OCI-LY7 (cell line): Measurements from ENCODE around the gene TCHH. TPM values are rescaled to one million over a fixed set of nuclear protein-coding genes. Genes with fewer than 3 reads are reported as not detected.

Experiments
- BruUV-seq: library from RNA; stranded (reverse); fragments of 400-500 nt; replicated peaks from 2 replicates; lab custom pipeline; 2021; lab: Mats Ljungman, UMichigan
- CTCF ChIA-PET: fragments of 300-600 bp; sonication (Branson Sonifier 250); formaldehyde crosslinking; loops from one replicate; lab custom pipeline; 2022; ENCODE audit warnings: antibody characterized with exemption; ENCODE audit not compliant: unreplicated experiment; lab: Charles Lee
- POLR2A ChIA-PET: fragments of 300-600 bp; sonication (Branson Sonifier 250); formaldehyde crosslinking; loops from one replicate; lab custom pipeline; 2022; ENCODE audit warnings: antibody characterized with exemption; lab: Charles Lee
- DNase-seq: peaks from one replicate; pipeline ENCODE4 v3.0.0-alpha.2; 2015; ENCODE audit warnings: low spot score
- H2AFZ ChIP-seq: fragments of 200-600 bp; sonication (generic), shearing (Covaris generic); 2 replicates; pipeline ENCODE4 v1.6.1; 2014; ENCODE audit warnings: mild to moderate bottlenecking, antibody characterized with exemption, low read length, moderate library complexity
- H3K27ac ChIP-seq: fragments of 200-600 bp; sonication (generic); 2 replicates; pipeline ENCODE4 v1.5.1; 2014; ENCODE audit warnings: mixed run types, low read depth, mild to moderate bottlenecking, moderate library complexity, low read length, inconsistent platforms; ENCODE audit not compliant: poor library complexity, severe bottlenecking
- H3K36me3 ChIP-seq: fragments of 200-600 bp; sonication (generic); 2 replicates; pipeline ENCODE4 v1.6.1; 2014; ENCODE audit warnings: mild to moderate bottlenecking, antibody characterized with exemption, low read length, moderate library complexity, mixed read lengths; ENCODE audit not compliant: insufficient read depth
- H3K4me1 ChIP-seq: fragments of 200-600 bp; sonication (generic); 2 replicates; pipeline ENCODE4 v1.5.1; 2014; ENCODE audit warnings: mild to moderate bottlenecking, low read length; ENCODE audit not compliant: insufficient read depth, poor library complexity, severe bottlenecking
- H3K4me2 ChIP-seq: fragments of 200-600 bp; sonication (generic); 2 replicates; pipeline ENCODE4 v1.6.1; 2014; ENCODE audit warnings: mild to moderate bottlenecking, low read length
- H3K4me3 ChIP-seq: fragments of 200-600 bp; sonication (generic); 2 replicates; pipeline ENCODE4 v1.5.1; 2014; ENCODE audit warnings: mild to moderate bottlenecking, low read depth, low read length; ENCODE audit not compliant: poor library complexity, severe bottlenecking
- H3K79me2 ChIP-seq: fragments of 200-600 bp; sonication (generic); 2 replicates; pipeline ENCODE4 v1.6.1; 2016; ENCODE audit warnings: low read depth, mild to moderate bottlenecking, low read length, moderate library complexity, mixed read lengths; ENCODE audit not compliant: insufficient read depth
- H3K9me2 ChIP-seq: fragments of 200-600 bp; sonication (generic); 2 replicates; pipeline ENCODE4 v1.6.1; 2016; ENCODE audit warnings: mild to moderate bottlenecking, low read length, mixed read lengths; ENCODE audit not compliant: insufficient read depth
- H3K9me3 ChIP-seq: fragments of 200-600 bp; sonication (generic); 2 replicates; pipeline ENCODE4 v1.6.1; 2014; ENCODE audit warnings: mild to moderate bottlenecking, mixed run types, low read length, mixed read lengths
- H4K20me1 ChIP-seq: fragments of 200-600 bp; sonication (generic); 2 replicates; pipeline ENCODE4 v1.6.1; 2014; ENCODE audit warnings: mild to moderate bottlenecking, antibody characterized with exemption, low read length, moderate library complexity, mixed read lengths; ENCODE audit not compliant: insufficient read depth
- CTCF ChIP-seq: fragments of 200-600 bp; sonication (generic); conservative IDR thresholded peaks from 2 replicates; pipeline ENCODE4 v1.5.1; 2014; ENCODE audit warnings: mild to moderate bottlenecking, antibody characterized with exemption, low read length, moderate library complexity, mixed read lengths
- EZH2phosphoT487 ChIP-seq: fragments of 200-600 bp; sonication (generic); IDR thresholded peaks from 2 replicates; pipeline ENCODE4 v1.6.1; 2018; ENCODE audit warnings: low read depth, borderline replicate concordance, mild to moderate bottlenecking, mixed run types, antibody characterized with exemption, low read length, moderate library complexity, mixed read lengths
- intact Hi-C: fragments of 100-400 bp; cut with micrococcal nuclease; formaldehyde crosslinking; loops from one replicate; pipeline ENCODE4 v1.10.0; 2022; ENCODE audit not compliant: unreplicated experiment
- total RNA-seq, 2 experiments: library from RNA; depleted of rRNA in 1 of 2; stranded (reverse); fragments of >200 nt in 1 of 2; shearing (Covaris generic) in 1 of 2; gene quantifications; 2 replicates each; pipeline ENCODE4 v1.2.3, GENCODE V29; 2014 to 2022

Gene TCHH
- total RNA-seq, 2 experiments from 2014 or later = not detected

- BruUV-seq = no TSS peak
- Histone ChIP-seq H2AFZ (no peak overlapping the region), H3K27ac (no peak overlapping the region), H3K4me3 (no peak overlapping the region), H3K36me3 (no peaks in the 10 kb centered on the region), H3K4me2 (no peak overlapping the region), H3K79me2 (no peaks in the 10 kb centered on the region), H3K9me3 (no peaks in the 10 kb centered on the region), H3K9me2 (no peaks in the 10 kb centered on the region), H4K20me1 (no peaks in the 10 kb centered on the region), H3K4me1 (no peaks in the 10 kb centered on the region)
- intact Hi-C loops = no loop called here
- no peak for TF ChIP-seq CTCF
- TF ChIP-seq EZH2phosphoT487 = no peak
- POLR2A ChIA-PET = no interaction called here
- DNase-seq = no peak
- CTCF ChIA-PET = no interaction called here
Observed at GRCh38 chr1:152107984-152108881, 7.0 kb downstream of the TCHH start.

- H3K4me1 ChIP-seq = no peaks in the 10 kb centered on the region
Observed at GRCh38 chr1:152107031-152107983, 7.9 kb downstream of the TCHH start.

More at GRCh38 chr1:152107031-152107983, 7.9 kb downstream of the TCHH start:
- Histone ChIP-seq H3K4me2 (no peak overlapping the region), H3K9me2 (no peaks in the 10 kb centered on the region), H3K36me3 (no peaks in the 10 kb centered on the region), H3K79me2 (no peaks in the 10 kb centered on the region), H3K9me3 (no peaks in the 10 kb centered on the region), H2AFZ (no peak overlapping the region), H3K27ac (no peak overlapping the region), H3K4me3 (no peak overlapping the region), H4K20me1 (no peaks in the 10 kb centered on the region)
- ChIA-PET CTCF (no interaction called here), POLR2A (no interaction called here)
- intact Hi-C loops = no loop called here
- BruUV-seq = no TSS peak
- DNase-seq = no peak
- TF ChIP-seq CTCF (no peak), EZH2phosphoT487 (no peak)
